ENCODE data around the gene ALX1. TPM values are rescaled to one million over a fixed set of nuclear protein-coding genes. Genes with fewer than 3 reads are reported as not detected.
A peak's percentile ranks its signal among the peaks of the same experiment; 100 is the strongest.

Gene ALX1
- total RNA-seq = not detected
- long read RNA-seq = 0 reads

DNA sequence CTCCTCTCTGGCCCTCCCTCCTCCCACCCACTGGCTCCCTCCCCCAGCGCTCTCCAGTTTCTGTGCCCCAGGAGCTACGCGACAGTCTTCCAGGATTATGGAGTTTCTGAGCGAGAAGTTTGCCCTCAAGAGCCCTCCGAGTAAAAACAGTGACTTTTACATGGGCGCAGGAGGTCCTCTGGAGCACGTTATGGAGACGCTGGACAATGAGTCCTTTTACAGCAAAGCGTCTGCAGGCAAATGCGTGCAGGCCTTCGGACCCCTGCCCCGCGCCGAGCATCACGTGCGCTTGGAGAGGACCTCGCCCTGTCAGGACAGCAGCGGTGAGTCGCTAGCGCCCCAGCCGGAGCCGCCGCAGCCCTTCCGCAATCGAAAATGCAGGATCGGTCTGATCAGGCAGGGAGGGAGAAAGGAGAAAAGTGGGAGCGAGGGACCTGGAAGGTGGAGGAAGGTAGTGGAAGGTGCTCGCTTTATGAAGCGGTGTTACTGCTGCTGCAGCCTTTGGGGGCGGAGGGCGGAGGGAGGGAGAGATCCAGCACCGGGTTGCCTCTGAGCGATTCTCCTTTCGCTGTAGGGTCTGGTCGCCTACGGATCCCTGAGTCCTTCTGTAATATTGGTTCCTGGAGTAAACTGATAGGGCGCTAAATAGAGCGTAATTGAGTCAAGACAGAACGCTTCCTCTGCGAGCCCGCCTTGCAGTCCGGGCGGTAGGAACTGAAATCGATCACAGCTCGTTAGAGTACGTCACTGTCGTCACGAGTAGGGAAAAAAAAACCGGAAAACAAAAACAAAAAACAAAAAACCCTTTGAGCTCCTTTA is at the start of gene ALX1:
TSS of gene ALX1 (plus strand) at position 56 of the 819 bp plus-strand sequence. CDS start at position 98, 42 bp downstream.
- DNase-seq (peak; percentile 21), ATAC-seq (no peak)
- intact Hi-C loops (cut with micrococcal nuclease) = no loop called here

DNA sequence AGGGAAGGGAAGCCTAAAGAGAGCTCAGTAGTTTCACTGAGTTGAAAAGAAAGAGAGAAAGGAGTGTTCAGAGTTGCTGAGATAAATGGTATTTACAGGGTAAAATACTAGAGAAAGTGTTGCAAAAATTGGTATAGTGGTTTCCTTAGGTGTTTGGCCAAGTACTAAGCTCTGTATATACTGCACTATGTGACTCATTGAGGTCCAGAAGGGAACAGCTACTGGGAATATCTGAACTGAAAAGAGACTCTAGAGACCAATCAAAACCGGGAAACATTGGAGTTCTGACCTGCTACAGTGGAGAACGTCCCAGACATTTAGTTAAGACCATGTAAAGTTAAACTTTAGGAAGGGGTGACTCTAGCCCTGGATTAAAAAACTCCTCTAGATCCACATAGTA is 42.7 kb upstream of the ALX1 start:
- no peak for ATAC-seq
- intact Hi-C loops (cut with micrococcal nuclease) = no loop called here
- no peak for DNase-seq

DNA sequence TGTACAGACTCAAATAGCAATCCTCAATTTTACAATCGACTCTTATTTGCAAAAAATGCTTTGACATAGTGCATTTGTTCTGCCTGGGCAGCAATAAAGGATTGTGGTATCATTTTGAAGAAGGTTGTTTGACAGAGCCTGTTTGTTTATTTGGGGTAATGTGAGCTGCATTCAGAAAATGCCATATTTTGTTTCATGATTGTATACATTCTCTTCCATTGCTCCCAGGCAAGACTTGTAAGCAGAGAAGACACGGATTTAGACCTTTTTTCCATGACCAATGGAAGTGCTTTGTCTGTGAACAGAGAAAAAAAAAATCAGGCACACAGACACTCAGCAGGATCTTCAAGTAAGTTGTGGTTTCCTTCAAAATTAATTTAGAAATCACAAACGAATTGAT is 35.5 kb upstream of the ALX1 start:
- ATAC-seq (no peak), DNase-seq (no peak)
- intact Hi-C loops (cut with micrococcal nuclease) = no loop called here

DNA sequence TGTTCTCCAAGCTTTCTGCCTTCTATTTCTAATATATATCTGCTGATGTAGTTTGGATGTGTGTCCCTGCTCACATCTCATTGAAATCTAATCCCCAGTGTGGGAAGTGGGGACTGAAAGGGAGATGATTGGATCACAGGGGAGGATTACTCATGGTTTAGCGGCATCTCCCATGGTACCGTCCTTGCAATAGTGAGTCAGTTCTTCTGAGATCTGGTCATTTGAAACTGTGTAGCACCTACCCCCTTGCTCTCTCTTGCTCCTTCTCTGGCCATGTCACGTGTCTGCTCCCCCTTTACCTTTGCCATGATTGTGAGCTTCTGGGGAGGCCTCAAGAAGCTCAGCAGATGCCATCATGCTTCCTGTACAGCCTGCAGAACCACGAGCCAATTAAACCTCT is 26.2 kb upstream of the ALX1 start:
- ATAC-seq (no peak), DNase-seq (no peak)
- intact Hi-C loops (cut with micrococcal nuclease) = no loop called here

DNA sequence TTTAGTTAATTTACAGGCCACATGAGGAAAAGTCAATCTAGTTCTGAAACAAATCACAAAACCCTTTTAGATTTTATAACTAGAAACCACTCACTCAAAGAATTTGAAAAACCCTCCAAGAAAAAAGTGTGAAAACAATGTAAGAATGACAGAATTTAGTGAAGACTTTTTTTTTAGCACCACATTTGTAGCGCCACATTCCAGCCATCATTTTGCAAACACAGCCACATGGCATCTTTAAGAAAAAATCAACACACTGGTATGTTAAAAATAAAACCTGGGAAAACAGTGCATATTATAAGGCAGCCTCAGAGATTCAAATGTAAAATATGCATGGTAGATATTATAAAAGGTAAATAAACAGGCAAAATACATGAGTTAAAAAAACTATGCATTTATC is 22.3 kb upstream of the ALX1 start:
- no peak for ATAC-seq

DNA sequence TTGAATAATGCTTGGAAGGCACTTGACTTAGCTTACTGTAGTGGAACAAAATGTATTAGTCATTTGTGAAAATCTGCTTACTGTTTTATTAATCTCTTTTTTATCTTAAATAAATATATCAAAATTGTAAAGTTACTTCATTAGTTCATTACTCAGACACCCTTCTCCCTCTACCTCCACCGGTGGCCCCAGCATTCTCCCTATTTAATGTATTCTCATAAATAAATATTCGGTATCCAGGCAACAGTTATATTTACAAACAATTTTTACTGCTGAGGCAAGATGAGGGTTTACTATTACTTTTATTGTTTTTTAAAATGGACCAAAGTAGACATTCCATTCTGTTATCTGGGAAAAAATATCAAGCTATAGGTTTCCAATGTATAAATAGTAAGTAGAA is 19.6 kb upstream of the ALX1 start:
- DNase-seq (no peak), ATAC-seq (no peak)
- intact Hi-C loops (cut with micrococcal nuclease) = no loop called here

More for the DNA sequence above, 22.3 kb upstream of the ALX1 start:
- DNase-seq = no peak
- intact Hi-C loops (cut with micrococcal nuclease) = no loop called here

DNA sequence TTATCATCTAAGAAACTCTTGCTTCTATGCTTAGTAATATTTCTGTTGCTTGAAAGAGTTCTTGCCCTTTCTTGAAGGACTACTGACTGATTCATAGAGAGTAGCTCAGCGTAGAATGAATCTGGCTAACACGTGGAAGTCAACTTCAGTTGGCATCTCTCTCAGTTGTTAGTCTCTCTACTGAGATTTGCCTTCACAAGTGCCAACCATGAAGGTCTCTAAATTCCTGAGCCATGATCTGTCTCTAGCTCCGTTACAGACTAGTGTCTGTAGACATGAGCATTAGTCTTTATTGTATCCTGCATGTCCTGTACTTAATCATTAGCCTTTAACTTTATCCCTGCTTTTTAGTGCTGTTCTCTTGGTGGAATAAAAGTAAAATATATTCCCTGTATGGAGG is 19.1 kb upstream of the ALX1 start:
- ATAC-seq (no peak), DNase-seq (no peak)
- intact Hi-C loops (cut with micrococcal nuclease) = no loop called here

DNA sequence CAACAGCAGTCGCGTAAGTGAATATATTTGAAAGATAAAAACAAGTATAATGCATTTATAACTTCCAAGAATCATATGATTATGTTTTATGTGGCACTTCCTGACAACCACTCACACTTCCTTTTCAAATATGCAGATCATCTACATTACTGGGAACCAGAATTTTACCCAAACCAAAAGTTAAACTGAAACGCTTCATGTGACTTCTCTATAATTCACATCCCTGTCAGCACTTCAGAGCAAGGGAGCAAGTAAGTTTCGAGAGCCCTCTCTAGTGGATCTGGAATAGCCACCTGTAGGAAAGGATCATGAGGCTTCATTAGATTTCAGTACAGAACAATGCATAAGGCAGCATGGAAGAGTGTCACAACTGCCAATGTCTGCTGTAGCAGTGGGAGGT is 13.7 kb upstream of the ALX1 start:
- intact Hi-C loops (cut with micrococcal nuclease) = no loop called here
- no peak for DNase-seq
- no peak for ATAC-seq

DNA sequence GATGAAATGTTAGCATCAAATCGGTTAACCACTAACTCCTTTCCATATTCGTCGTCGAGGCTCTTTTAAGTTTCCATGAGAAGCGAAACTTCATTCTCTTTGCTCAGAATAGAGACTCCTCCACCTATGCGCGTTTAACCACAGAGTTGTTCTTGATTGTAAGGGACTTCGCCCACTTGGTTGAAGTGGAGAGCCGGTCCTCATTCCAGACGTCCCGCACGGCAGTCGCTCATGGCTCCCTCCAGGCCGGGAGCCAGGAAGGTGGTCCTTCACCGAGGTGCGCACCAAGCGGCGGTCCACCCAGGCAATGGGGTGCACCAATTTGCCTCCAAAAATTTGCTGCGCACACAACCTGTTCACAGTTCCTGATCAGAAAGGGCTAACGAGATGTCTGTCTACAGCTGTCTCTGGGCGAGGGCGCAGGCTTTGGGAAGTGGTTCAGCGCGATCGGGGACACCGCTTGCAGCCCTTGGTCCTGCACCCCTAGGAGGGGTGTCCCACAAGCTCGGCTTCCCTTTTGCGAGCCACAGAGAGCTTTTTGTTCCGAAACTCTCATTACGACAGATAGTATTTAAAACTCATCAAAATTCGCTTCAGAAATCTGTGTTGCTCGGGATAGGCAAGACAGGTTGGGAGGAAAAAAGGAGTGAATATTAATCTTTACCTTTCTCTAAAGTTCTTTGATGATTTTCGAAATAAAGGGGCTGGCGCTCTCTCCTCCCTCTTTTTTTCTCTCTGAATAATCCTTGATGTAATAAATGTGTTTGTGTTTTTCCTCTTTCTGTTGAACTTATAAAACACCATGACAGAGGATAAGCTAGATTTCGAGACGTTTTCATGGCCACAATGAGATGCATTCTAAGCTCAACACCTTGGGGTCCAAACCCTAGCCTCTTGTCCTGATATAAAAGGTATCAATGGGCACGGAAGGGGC is 6.4 kb upstream of the ALX1 start:
- intact Hi-C loops (cut with micrococcal nuclease) = no loop called here
- DNase-seq (no peak), ATAC-seq (no peak)

DNA sequence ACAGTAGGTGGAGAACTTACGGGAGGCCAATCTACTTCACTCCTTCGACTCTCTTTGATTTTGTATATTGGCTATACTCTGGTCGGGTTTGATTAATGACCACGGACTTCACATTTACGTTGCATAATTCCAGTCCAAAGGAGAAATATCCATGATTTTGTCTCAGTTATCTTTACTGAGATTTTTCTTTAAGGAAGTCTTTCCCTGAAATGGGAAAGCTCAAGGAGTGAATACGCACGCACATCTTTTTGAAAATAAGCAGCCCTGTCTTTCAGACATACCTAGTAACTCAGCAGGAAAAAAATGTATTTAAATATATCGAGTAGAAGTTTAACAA is 5.7 kb upstream of the ALX1 start:
- intact Hi-C loops (cut with micrococcal nuclease) = no loop called here
- ATAC-seq = no peak
- DNase-seq = no peak

DNA sequence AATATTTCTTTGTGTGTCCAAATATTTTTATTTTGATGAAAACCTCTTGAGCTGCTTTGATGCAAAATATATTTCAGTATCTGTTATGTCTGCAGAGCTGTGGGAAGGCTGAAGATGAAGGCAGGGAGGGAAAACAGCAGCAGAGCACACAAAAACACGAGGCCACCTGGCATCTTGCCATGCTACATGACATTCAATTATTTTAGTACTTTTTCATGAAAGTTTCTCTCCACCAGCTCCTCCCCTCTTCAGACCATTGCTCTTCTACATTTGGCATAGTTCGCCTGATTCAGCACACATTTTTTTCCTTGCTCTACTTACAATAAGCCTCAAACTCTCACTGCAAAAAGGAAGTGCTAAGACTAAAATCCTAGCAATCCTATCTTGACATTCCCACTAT is 4.6 kb upstream of the ALX1 start:
- DNase-seq = no peak
- intact Hi-C loops (cut with micrococcal nuclease) = no loop called here
- ATAC-seq = no peak

DNA sequence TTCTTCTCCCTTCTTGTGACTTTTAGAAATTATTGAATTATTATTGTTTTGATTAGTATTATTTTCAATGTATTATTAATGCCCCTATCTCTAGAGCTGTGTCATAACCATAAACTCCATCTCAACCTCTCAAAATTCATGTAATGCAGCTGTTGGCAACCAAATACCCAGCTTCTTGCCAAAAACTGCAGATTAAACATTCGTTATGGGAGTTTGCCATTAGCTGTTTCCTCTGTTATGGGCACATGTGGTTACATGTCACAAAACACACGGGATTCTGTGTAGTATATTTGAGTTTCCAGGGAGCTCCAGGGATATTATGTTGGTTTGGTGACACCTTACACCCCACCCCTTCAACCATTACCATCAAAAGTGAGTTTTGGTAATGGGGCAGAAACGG is 2.8 kb upstream of the ALX1 start:
- DNase-seq = no peak
- ATAC-seq = no peak
- intact Hi-C loops (cut with micrococcal nuclease) = no loop called here

DNA sequence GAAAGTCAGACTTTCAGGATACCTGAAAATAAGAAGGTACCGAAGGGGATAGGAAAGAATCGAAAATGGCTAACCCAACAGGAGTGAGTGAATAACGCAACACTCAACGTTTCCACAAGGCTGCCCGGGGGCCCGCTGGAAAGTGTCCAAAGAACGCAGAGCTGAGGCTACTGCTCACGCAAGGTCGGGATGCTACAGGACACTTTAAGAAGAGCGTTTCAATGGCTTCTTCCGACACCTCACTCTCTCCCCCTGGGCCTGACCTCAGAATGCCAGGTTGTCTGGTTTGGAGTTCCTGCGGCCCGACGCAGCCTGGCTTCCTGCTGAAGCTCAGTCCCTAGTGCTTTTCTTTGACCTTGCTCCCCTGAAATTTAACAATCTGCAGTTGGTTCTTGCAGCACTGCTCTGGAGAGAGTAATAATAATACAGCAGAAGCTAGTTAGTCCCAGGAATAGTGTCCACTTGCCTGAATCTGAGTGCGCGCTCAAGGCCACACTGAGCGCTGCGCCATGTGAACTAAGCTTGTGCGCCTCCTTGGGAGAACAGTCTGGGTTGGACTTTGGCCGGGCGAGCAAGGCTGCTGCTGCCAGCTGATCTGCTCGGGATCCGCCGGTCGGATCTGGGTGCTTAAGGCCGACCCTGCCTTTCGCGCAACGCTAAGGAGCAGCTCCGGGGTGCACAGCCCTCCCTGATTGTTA is 2.0 kb upstream of the ALX1 start:
- DNase-seq (no peak), ATAC-seq (no peak)

DNA sequence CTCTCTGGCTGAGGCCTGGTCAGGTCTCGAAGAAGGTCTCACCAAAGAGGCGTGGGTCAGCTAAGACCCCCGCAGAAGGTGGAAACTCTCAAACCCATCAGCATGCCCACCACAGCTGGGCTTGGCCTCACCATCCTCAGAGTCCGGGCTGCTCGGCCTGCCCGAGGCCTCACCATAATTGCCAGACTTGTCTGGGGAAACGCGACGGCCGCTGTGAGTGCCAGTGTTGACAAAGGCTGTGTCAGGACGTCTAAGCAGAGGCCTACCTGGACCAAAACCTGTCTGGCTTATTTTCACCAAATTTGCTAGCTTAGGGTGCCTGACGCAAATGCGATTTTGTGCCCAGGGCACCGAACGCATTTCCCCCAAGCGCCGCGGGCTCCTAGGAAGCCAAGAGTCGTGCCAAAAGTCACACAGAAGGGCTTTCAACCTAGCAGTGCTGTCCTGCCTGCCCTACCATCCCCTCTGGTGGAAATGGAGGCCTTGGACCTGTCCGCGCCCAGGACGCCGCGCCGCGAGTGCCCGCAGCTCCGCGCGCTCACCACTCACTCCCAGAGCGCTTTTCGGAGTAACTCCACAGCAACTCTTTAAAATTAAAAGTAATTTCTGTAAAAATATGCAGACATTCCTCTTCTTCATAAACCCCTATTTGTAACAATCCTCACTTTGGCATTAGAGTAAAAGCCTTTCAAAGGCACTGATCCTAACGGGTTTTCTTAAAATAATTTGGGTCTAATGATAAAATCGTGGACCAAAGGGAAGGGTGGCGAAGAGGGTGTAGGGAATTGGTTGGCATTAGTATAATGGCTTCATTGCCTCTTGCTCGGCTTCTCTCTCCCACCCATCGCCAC is 1.2 kb upstream of the ALX1 start:
- intact Hi-C loops (cut with micrococcal nuclease) = no loop called here
- ATAC-seq (no peak), DNase-seq (no peak)

More for the DNA sequence above, 2.0 kb upstream of the ALX1 start:
- intact Hi-C loops (cut with micrococcal nuclease) = no loop called here

DNA sequence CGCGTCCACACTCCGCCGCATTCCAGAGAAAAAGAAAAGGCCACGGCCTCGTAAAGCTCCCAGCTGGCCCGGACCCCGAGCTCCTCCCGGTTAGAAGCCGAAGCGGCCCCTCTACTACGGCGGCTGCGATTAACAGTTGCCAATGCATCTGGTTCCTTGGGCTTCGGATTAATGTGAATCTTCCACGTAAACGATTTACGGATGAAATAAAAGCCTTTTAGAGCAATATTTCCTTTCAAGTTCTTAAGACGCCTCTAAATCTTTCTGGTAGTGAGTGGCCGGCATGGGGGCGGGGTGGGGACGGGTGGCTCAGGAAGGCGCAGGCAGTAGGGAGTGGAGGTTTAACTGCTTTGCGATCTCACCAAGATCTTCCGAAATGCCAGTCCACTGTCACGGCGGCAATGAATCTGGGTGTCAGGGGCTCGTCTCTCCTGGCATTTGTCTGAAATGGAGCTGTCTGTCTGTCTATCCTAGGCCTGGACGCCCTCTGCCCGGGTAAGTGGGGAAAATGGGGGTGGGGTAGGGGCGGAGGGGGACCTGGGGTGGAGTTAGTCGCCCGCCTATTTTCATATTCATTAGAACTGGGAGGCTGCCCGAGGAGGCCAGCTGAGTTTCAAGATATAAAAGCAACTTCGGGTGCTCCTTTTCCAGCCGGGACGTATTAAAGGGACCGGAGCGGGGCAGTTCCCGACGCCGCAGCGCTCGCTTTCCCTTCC is 413 bp upstream of the ALX1 start:
- peak; percentile 19 for ATAC-seq
- DNase-seq = peak; percentile 23

DNA sequence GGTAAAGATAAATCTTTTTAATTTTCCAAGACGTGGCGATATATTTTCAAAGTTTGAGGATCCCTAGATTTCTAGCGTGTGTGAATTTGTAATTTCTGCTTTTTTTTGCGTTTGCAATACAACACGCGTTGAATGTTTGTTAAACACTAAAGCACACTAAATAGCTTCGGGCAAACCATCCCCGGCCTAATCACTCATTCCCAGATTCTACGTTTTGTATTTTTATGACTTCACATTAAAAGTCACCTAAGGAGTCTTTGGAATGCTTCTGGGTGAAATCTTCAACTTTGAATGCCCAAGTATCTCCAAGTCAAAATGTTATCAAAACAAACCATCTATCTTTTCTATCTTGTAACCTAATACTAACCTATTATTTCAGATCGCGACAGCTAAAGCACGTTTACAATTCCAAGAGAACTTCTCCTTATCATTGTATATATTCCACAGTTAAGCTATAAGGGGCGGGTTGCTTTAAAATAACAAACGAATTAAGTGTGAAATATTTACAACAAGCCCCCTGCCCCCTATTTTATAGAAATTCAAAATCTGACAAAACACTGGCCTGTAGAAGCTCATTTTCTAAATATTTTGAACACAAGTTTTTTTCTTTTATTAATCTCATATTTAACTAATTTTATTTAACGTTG is 1.1 kb downstream of the ALX1 start:
- intact Hi-C loops (cut with micrococcal nuclease) = no loop called here
- no peak for ATAC-seq

More for the DNA sequence above, 413 bp upstream of the ALX1 start:
- intact Hi-C loops (cut with micrococcal nuclease) = no loop called here

DNA sequence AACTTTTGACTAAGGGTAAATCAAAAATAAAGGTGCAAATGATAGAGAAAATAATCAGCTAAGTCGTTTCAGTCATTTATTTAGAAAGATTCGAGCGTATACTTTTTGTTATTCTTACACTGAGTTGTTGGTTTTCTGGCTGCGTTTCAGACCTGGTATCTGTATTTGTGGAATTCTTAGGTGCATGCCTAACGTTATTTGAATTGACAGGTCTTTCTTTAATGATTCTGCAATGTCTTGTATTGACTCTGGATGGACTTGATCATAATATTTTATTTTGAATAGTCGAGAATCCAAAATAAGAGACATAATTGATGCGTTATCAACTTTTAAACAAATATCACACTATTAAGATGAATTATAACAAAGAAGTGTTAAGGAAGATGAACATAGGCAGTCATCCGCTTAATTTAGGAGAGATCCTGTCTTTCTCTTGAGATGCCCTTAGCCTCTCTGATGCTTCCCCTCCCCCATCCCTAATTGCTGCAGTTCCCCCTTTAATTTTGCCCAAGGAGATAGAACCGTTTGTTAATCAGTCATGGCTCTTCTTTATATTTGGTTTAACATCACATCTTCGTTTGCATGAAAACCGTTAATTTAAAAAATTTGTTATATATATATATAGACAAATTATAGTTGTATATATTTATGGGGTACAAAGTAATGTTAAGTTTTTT is 1.8 kb downstream of the ALX1 start:
- ATAC-seq = no peak
- no peak for DNase-seq
- intact Hi-C loops (cut with micrococcal nuclease) = no loop called here

More for the DNA sequence above, 1.1 kb downstream of the ALX1 start:
- no peak for DNase-seq
